C4-2B (cell line): ENCODE results near the gene AP3S2.
"Not testable (repeated sequence)": the region's sequence is repeated elsewhere in the genome, so short reads cannot be mapped to it uniquely, and the experiment has no call there.

Experiments used
- ZFX ChIP-seq: fragments of 450-650 bp; IDR thresholded peaks from 2 replicates; pipeline ENCODE4 v1.6.1; 2017
- TF ChIP-seq, protein P1 (sequence below): fragments of 450-650 bp; conservative IDR thresholded peaks from 2 replicates; pipeline ENCODE4 v1.5.1; 2017; ENCODE audit warnings: mild to moderate bottlenecking

DNA sequence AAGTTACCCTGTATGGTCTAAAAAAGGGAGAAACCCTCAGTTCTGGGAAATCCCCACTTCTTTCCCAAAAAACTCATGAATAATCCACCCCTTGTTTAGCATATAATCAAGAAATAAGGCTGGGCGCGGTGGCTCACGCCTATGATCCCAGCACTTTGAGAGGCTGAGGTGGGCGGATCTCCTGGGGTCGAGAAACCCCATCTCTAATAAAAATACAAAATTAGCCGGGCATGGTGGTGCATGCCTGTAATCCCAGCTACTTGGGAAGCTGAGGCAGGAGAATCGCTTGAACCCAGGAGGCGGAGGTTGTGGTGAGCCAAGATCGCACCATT lies 111.2 kb downstream of the AP3S2 start:
- TF ChIP-seq, protein P1, sequence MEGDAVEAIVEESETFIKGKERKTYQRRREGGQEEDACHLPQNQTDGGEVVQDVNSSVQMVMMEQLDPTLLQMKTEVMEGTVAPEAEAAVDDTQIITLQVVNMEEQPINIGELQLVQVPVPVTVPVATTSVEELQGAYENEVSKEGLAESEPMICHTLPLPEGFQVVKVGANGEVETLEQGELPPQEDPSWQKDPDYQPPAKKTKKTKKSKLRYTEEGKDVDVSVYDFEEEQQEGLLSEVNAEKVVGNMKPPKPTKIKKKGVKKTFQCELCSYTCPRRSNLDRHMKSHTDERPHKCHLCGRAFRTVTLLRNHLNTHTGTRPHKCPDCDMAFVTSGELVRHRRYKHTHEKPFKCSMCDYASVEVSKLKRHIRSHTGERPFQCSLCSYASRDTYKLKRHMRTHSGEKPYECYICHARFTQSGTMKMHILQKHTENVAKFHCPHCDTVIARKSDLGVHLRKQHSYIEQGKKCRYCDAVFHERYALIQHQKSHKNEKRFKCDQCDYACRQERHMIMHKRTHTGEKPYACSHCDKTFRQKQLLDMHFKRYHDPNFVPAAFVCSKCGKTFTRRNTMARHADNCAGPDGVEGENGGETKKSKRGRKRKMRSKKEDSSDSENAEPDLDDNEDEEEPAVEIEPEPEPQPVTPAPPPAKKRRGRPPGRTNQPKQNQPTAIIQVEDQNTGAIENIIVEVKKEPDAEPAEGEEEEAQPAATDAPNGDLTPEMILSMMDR: not testable (repeated sequence)
- not testable (repeated sequence) for TF ChIP-seq ZFX
